ENCODE measurements around the gene DGKB.

Gene DGKB

DNA sequence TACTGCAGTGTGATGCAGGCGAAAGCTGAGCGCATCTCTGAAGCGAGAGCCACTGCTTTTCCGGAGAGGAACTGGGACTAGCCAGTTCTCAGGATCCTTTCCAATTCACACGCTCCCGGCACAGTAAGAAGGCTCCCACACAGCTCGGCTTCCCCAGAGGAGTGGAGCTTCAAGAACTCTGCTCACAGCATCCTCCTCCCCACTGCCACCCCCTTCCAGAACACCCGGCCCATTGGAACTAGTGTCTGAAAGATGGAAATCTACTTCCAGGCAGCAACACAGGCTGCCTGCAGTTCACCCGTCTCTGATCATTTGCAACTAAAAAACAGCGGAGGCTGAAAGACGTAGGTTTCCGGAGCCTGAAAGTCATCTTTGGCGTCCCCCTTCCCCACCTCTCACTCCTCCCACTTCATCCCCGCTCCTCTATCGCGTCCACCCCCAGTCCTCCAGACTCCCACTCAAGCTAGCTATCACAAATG is at the start of gene DGKB:
DGKB (minus strand) TSS at position 163 of the 479 bp plus-strand sequence.
- H3K27ac ChIP-seq: no peak within 1 kb of the TSS
- DNase-seq (ENCODE audit: low read depth, low spot score): no peak

GRCh38 chr7:14950013-14950412 is 47.5 kb upstream of the DGKB start:
- no peak overlapping the region for H3K27ac ChIP-seq
- DNase-seq (ENCODE audit: low read depth, low spot score): no peak

DNA sequence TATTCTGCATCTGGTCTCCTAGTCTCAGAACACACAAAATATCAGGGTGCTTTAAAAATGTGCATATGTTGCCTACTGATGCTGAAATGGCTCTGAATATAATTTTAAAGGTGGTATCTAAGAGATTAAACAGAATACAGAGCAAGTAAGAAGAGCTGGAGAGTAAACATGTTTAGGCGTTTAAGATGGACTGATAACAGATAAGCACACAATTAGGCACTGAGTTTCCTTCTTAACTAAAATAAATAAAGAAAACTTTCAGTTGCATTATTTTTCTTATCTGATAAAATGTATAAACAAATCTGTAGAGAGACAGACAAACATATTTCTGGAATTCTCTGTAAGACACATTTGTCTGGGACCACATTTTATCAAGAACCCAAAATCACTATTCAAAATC is 35.6 kb upstream of the DGKB start:
- DNase-seq (ENCODE audit: low read depth, low spot score): no peak
- no peak overlapping the region for H3K27ac ChIP-seq

DNA sequence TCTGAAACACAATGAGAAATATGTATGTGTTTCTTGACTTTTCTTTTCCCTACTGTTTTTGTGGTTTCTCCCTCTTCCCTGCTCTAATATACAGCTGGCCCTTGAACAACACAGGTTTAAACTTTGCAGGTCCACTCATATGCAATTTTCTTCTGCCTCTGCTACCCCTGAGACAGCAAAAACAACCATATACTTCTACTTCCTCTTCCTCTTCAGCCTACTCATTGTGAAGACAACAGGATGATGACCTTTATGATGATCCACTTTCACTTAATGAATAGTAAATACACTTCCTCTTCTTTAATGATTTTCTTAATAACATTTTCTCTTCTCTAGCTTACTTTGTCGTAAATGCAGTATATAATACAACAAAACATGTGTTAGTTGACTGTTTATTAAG is 35.0 kb upstream of the DGKB start:
- DNase-seq (ENCODE audit: low read depth, low spot score): no peak

GRCh38 chr7:14936554-14936953 is 34.0 kb upstream of the DGKB start:
- no peak for DNase-seq (ENCODE audit: low read depth, low spot score)
- H3K27ac ChIP-seq: no peak overlapping the region

More for the DNA sequence above, 35.0 kb upstream of the DGKB start:
- no peak overlapping the region for H3K27ac ChIP-seq

DNA sequence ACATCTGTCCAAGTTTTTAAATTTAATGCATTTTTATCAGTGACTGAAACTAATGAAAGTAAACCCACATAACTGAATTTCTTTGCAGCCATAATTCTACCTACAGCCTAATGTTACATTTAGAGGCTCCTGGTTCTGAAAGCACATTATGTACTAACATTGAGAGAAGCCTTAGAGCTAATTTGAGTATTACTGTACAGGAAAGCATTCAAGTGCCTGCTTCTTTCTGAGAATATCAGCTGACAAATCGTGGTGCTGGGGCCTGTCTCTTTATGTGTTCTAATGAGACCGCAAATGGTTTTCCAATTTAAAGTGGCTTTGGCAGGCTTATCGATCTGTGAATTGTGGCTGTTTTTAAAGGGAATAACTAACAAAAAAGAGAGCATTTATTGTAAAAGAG is 32.3 kb upstream of the DGKB start:
- DNase-seq (ENCODE audit: low read depth, low spot score): no peak
- no peak overlapping the region for H3K27ac ChIP-seq

GRCh38 chr7:14931511-14932215 is 29.1 kb upstream of the DGKB start:
- H3K27ac ChIP-seq: no peak overlapping the region
- no peak for DNase-seq (ENCODE audit: low read depth, low spot score)

DNA sequence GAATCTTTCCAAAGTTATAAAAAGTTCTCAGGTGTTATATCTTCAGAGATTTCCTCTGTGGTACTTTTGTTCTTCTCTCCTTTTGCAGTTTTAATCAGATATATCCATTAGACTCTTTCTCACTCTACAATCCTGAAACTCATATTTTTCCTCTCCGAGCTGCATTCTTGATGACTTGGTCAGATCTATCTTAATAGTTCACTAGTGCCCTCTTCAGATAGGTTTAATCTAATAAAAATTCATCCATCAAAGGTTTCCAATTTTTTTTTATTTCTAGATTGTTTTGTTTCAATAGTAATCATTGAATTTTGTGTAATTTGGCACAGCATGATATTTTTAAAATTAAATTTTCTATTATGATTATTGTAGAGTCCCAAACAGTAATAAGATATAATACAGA is 21.8 kb upstream of the DGKB start:
- DNase-seq (ENCODE audit: low read depth, low spot score): no peak
- H3K27ac ChIP-seq: no peak overlapping the region

GRCh38 chr7:14911077-14911476 is 8.5 kb upstream of the DGKB start:
- H3K27ac ChIP-seq: no peak overlapping the region
- DNase-seq (ENCODE audit: low read depth, low spot score): no peak

DNA sequence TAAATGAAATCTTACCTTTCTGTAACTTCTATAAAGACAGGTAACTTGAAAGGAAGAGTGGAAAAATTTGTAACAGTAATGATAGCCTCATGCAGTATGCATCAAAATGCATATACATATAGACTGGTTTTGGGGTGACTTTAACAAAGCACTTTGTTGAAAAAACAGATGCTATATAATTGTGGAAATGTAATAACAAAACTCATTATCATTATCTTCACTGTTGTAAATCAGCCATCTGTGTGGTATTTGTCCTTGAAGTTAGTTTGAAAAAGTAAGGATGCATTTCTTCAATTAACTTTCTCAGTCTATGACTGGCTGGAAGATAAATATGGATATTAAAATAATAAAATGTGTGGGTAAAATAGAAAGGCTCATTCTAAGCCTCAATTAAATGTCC is 6.1 kb upstream of the DGKB start:
- DNase-seq (ENCODE audit: low read depth, low spot score): no peak
- no peak overlapping the region for H3K27ac ChIP-seq

GRCh38 chr7:14905764-14906163 is 3.2 kb upstream of the DGKB start:
- DNase-seq (ENCODE audit: low read depth, low spot score): no peak
- H3K27ac ChIP-seq: no peak overlapping the region

DNA sequence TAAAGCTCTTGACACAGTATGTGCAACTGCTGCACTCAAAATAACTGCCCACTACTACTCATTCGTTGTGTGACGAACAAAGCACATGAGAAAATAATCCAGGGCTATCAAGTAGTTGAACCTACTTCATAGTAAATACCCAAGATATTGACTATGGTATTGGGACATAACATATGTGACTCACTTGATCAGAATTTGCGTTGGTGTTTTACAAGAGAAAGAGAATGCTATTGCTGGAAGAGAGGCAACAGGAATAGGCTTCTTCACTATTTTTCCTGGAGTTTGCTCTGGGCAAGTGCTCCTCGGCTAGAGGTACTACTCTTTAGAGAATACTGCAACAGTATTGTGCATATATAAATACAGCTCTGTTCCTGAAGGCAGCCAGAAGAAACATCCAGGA is 2.5 kb downstream of the DGKB start:
- no peak for DNase-seq (ENCODE audit: low read depth, low spot score)
- no peak overlapping the region for H3K27ac ChIP-seq

DNA sequence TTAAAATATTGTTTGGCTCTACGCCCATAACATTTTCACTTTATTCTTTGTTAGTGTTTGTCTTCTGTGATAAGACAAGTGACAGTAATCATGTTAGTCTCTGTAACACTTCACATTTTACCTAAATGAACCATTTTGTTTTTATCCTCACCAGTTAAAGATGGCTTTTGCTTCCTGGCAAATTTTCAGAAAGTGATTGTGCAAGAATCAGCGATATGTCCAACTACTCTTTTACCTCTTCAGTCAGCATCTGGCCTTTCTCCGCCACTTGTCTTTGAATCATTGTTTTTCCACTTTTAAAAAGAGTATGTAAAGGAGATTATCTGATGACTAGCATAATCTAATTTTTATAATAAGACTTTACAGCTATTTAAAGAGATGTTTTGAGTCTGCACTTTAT is 3.5 kb downstream of the DGKB start:
- no peak for DNase-seq (ENCODE audit: low read depth, low spot score)
- H3K27ac ChIP-seq: no peak overlapping the region

DNA sequence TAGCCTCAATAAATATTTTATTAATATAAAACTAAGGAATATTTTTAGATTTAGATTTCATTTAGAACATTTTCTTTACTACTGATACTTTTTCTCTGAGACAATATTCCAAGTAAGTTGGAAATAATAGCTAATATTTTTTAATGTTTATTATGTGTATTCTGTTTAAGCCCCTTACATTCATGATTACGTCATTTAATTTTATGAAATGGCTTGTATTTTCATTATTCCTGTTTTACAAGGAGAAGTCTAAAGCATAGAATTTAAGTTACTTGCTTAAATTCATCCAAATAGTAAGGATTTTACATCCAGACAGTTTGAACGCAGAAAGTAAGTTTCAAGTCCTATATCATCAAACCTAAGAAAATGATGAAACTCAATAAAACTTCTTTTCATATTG is 6.1 kb downstream of the DGKB start:
- no peak for DNase-seq (ENCODE audit: low read depth, low spot score)

GRCh38 chr7:14894826-14895225 is 7.7 kb downstream of the DGKB start:
- no peak overlapping the region for H3K27ac ChIP-seq
- DNase-seq (ENCODE audit: low read depth, low spot score): no peak

More for the DNA sequence above, 6.1 kb downstream of the DGKB start:
- no peak overlapping the region for H3K27ac ChIP-seq

- no peak overlapping the region for H3K27ac ChIP-seq
- DNase-seq (ENCODE audit: low read depth, low spot score): no peak
Observed at GRCh38 chr7:14892961-14893360, 9.6 kb downstream of the DGKB start.

GRCh38 chr7:14891289-14891688 is 11.3 kb downstream of the DGKB start:
- H3K27ac ChIP-seq: no peak overlapping the region
- no peak for DNase-seq (ENCODE audit: low read depth, low spot score)

GRCh38 chr7:14888962-14889361 is 13.6 kb downstream of the DGKB start:
- no peak for DNase-seq (ENCODE audit: low read depth, low spot score)
- H3K27ac ChIP-seq: no peak overlapping the region

DNA sequence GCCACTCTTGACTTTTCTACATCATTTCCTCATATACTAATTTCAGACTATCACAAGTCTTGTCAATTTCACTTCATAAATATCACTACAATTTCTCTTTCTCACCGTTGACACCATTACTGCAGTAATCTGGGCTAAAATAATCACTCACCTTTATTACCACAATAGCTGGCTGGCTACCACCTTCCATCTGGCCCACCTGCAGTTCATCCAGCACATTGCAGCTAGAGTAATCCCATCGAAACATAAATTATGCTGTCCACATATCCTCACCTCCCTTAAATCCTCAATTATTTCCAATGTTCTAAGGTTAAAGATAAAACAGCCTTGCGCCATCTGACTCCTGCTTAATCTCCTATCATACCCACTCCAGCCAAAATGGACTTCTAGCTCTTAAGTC is 16.0 kb downstream of the DGKB start:
- DNase-seq (ENCODE audit: low read depth, low spot score): no peak
- no peak overlapping the region for H3K27ac ChIP-seq

- DNase-seq (ENCODE audit: low read depth, low spot score): no peak
- H3K27ac ChIP-seq: no peak overlapping the region
Observed at GRCh38 chr7:14875941-14876587, 26.5 kb downstream of the DGKB start.

GRCh38 chr7:14871880-14872279 is 30.7 kb downstream of the DGKB start:
- no peak for DNase-seq (ENCODE audit: low read depth, low spot score)
- H3K27ac ChIP-seq: no peak overlapping the region

GRCh38 chr7:14870394-14870793 is 32.2 kb downstream of the DGKB start:
- DNase-seq (ENCODE audit: low read depth, low spot score): no peak
- H3K27ac ChIP-seq: no peak overlapping the region

Measured in epithelial cell of prostate (primary cell).